ENCODE measurements around the gene PIBF1. TPM values are rescaled to one million over a fixed set of nuclear protein-coding genes. Genes with fewer than 3 reads are reported as not detected.

The PIBF1 gene
- total RNA-seq, 1 experiment from 2014 or later: 12.9 TPM

DNA sequence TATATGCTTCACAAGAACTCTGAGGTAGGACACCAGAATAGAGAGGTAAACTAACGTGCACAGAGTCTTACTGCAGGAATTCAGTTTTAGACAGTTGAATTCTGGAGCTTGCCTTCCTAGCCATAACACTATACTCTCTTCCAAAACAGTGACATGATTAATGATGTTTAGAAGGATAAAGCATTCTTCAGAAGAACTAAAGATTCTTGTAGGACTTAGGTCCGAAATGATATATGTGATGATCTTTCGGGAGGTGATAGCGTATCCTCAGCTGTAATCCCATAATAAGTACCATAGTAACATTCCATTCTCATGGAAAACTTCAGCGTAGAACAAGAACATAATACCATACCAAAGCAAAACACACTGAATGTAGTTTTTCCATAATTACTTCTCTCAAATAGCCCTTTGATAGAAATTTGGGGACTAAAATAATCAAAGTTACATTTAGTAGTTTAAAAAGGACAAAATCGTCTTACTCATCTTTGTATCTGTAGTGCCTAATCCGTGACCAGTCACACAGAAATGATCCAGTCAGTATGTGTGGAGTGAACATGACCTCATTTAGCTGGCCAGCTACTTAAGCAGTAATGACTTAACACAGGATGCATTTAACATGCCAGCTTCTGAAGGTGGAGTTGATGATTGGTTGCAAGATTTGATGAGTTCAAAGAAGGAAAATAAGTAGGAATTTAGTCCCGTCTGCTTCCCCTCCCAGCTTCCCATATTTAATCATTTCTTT lies 38.4 kb downstream of the PIBF1 start:
- H3K4me3 Mint-ChIP-seq: no peak overlapping the region
- H3K27me3 Mint-ChIP-seq (ENCODE audit: low read depth): no peaks in the 10 kb centered on the region
- DNase-seq (ENCODE audit: low spot score) (no peak), ATAC-seq (no peak; the same call in 1 of the 2 replicates)
- CTCF ChIA-PET: interaction anchor here (0.6 kb wide), 1 partner anchor 320 kb away, joined by 3 read pairs; no protein-coding TSS in a partner anchor
- POLR2A ChIA-PET: no interaction called here
- peaks cover 6% of the 10 kb centered on the region for H3K36me3 Mint-ChIP-seq
- peak overlapping the region; percentile 55; the same call in 1 of the 2 replicates for H3K27ac Mint-ChIP-seq
- peaks cover 10% of the 10 kb centered on the region for H3K4me1 Mint-ChIP-seq
- peaks cover 3% of the 10 kb centered on the region for H3K9me3 Mint-ChIP-seq
- TF ChIP-seq, protein P1, sequence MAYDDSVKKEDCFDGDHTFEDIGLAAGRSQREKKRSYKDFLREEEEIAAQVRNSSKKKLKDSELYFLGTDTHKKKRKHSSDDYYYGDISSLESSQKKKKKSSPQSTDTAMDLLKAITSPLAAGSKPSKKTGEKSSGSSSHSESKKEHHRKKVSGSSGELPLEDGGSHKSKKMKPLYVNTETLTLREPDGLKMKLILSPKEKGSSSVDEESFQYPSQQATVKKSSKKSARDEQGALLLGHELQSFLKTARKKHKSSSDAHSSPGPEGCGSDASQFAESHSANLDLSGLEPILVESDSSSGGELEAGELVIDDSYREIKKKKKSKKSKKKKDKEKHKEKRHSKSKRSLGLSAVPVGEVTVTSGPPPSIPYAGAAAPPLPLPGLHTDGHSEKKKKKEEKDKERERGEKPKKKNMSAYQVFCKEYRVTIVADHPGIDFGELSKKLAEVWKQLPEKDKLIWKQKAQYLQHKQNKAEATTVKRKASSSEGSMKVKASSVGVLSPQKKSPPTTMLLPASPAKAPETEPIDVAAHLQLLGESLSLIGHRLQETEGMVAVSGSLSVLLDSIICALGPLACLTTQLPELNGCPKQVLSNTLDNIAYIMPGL (CRISPR knock-in tag; IDR thresholded peaks at IDR 0.05): no peak
- TF ChIP-seq, protein P2, sequence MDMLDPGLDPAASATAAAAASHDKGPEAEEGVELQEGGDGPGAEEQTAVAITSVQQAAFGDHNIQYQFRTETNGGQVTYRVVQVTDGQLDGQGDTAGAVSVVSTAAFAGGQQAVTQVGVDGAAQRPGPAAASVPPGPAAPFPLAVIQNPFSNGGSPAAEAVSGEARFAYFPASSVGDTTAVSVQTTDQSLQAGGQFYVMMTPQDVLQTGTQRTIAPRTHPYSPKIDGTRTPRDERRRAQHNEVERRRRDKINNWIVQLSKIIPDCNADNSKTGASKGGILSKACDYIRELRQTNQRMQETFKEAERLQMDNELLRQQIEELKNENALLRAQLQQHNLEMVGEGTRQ (CRISPR knock-in tag; IDR thresholded peaks at IDR 0.05): no peak
- no peak for TF ChIP-seq CREM (CRISPR knock-in tag; IDR thresholded peaks at IDR 0.05)
- TF ChIP-seq NFYB (CRISPR knock-in tag; conservative IDR thresholded peaks at IDR 0.05; ENCODE audit: low read depth): no peak

DNA sequence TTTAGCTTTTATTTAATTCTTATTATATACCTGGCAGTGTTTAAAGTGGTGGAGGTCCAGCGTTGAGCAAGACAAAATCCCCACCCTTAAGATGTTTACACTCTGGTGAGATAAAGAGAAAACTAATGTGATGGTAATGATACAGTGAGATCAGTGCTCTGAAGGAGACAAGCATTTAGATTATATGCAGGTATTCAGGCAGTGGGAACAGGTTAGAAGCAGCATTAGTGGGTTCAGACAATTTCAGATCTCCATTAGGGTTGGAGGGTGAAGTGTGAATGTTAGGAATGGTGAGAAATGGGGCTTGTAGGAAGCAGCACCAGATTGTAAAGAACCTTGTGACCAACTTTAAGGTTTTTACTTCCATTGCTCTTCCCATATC lies 39.0 kb downstream of the PIBF1 start:
- H3K9me3 Mint-ChIP-seq: peaks cover 3% of the 10 kb centered on the region
- H3K27ac Mint-ChIP-seq: peak overlapping the region; percentile 70; the same call in 1 of the 2 replicates
- H3K4me1 Mint-ChIP-seq: peaks cover 10% of the 10 kb centered on the region
- H3K27me3 Mint-ChIP-seq (ENCODE audit: low read depth): no peaks in the 10 kb centered on the region
- no peak overlapping the region for H3K4me3 Mint-ChIP-seq
- ChIA-PET CTCF (no interaction called here), POLR2A (no interaction called here)
- peaks cover 6% of the 10 kb centered on the region for H3K36me3 Mint-ChIP-seq
- ATAC-seq: peak; percentile 76
- DNase-seq (ENCODE audit: low spot score): no peak
- TF ChIP-seq, protein P3, sequence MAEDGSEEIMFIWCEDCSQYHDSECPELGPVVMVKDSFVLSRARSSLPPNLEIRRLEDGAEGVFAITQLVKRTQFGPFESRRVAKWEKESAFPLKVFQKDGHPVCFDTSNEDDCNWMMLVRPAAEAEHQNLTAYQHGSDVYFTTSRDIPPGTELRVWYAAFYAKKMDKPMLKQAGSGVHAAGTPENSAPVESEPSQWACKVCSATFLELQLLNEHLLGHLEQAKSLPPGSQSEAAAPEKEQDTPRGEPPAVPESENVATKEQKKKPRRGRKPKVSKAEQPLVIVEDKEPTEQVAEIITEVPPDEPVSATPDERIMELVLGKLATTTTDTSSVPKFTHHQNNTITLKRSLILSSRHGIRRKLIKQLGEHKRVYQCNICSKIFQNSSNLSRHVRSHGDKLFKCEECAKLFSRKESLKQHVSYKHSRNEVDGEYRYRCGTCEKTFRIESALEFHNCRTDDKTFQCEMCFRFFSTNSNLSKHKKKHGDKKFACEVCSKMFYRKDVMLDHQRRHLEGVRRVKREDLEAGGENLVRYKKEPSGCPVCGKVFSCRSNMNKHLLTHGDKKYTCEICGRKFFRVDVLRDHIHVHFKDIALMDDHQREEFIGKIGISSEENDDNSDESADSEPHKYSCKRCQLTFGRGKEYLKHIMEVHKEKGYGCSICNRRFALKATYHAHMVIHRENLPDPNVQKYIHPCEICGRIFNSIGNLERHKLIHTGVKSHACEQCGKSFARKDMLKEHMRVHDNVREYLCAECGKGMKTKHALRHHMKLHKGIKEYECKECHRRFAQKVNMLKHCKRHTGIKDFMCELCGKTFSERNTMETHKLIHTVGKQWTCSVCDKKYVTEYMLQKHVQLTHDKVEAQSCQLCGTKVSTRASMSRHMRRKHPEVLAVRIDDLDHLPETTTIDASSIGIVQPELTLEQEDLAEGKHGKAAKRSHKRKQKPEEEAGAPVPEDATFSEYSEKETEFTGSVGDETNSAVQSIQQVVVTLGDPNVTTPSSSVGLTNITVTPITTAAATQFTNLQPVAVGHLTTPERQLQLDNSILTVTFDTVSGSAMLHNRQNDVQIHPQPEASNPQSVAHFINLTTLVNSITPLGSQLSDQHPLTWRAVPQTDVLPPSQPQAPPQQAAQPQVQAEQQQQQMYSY (CRISPR knock-in tag; IDR thresholded peaks at IDR 0.05): no peak
- TF ChIP-seq, protein P4, sequence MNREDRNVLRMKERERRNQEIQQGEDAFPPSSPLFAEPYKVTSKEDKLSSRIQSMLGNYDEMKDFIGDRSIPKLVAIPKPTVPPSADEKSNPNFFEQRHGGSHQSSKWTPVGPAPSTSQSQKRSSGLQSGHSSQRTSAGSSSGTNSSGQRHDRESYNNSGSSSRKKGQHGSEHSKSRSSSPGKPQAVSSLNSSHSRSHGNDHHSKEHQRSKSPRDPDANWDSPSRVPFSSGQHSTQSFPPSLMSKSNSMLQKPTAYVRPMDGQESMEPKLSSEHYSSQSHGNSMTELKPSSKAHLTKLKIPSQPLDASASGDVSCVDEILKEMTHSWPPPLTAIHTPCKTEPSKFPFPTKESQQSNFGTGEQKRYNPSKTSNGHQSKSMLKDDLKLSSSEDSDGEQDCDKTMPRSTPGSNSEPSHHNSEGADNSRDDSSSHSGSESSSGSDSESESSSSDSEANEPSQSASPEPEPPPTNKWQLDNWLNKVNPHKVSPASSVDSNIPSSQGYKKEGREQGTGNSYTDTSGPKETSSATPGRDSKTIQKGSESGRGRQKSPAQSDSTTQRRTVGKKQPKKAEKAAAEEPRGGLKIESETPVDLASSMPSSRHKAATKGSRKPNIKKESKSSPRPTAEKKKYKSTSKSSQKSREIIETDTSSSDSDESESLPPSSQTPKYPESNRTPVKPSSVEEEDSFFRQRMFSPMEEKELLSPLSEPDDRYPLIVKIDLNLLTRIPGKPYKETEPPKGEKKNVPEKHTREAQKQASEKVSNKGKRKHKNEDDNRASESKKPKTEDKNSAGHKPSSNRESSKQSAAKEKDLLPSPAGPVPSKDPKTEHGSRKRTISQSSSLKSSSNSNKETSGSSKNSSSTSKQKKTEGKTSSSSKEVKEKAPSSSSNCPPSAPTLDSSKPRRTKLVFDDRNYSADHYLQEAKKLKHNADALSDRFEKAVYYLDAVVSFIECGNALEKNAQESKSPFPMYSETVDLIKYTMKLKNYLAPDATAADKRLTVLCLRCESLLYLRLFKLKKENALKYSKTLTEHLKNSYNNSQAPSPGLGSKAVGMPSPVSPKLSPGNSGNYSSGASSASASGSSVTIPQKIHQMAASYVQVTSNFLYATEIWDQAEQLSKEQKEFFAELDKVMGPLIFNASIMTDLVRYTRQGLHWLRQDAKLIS (CRISPR knock-in tag; IDR thresholded peaks at IDR 0.05; ENCODE audit: borderline replicate concordance): no peak
- no peak for TF ChIP-seq CBFB (CRISPR knock-in tag; IDR thresholded peaks at IDR 0.05; ENCODE audit: low read depth)
- no peak for TF ChIP-seq ZNF317 (CRISPR knock-in tag; IDR thresholded peaks at IDR 0.05; ENCODE audit: borderline replicate concordance, low read depth)
- no peak for TF ChIP-seq HMGA2 (CRISPR knock-in tag; IDR thresholded peaks at IDR 0.05)
- no peak for TF ChIP-seq ZNF671 (CRISPR knock-in tag; IDR thresholded peaks at IDR 0.05)
- TF ChIP-seq ATF1 (CRISPR knock-in tag; IDR thresholded peaks at IDR 0.05): no peak
- TF ChIP-seq, protein P5, sequence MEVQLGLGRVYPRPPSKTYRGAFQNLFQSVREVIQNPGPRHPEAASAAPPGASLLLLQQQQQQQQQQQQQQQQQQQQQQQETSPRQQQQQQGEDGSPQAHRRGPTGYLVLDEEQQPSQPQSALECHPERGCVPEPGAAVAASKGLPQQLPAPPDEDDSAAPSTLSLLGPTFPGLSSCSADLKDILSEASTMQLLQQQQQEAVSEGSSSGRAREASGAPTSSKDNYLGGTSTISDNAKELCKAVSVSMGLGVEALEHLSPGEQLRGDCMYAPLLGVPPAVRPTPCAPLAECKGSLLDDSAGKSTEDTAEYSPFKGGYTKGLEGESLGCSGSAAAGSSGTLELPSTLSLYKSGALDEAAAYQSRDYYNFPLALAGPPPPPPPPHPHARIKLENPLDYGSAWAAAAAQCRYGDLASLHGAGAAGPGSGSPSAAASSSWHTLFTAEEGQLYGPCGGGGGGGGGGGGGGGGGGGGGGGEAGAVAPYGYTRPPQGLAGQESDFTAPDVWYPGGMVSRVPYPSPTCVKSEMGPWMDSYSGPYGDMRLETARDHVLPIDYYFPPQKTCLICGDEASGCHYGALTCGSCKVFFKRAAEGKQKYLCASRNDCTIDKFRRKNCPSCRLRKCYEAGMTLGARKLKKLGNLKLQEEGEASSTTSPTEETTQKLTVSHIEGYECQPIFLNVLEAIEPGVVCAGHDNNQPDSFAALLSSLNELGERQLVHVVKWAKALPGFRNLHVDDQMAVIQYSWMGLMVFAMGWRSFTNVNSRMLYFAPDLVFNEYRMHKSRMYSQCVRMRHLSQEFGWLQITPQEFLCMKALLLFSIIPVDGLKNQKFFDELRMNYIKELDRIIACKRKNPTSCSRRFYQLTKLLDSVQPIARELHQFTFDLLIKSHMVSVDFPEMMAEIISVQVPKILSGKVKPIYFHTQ (CRISPR knock-in tag; IDR thresholded peaks at IDR 0.05): no peak
- TF ChIP-seq TCF7 (CRISPR knock-in tag; IDR thresholded peaks at IDR 0.05; ENCODE audit: low read depth): no peak
- TF ChIP-seq ETV6 (CRISPR knock-in tag; IDR thresholded peaks at IDR 0.05): no peak
- no peak for TF ChIP-seq TP53 (CRISPR knock-in tag; IDR thresholded peaks at IDR 0.05)
- no peak for TF ChIP-seq ZBTB21 (CRISPR knock-in tag; IDR thresholded peaks at IDR 0.05; ENCODE audit: borderline replicate concordance)
- TF ChIP-seq, protein P6, sequence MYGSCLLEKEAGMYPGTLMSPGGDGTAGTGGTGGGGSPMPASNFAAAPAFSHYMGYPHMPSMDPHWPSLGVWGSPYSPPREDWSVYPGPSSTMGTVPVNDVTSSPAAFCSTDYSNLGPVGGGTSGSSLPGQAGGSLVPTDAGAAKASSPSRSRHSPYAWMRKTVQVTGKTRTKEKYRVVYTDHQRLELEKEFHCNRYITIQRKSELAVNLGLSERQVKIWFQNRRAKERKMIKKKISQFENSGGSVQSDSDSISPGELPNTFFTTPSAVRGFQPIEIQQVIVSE (CRISPR knock-in tag; IDR thresholded peaks at IDR 0.05; ENCODE audit: borderline replicate concordance): no peak
- TF ChIP-seq ZNF121 (CRISPR knock-in tag; IDR thresholded peaks at IDR 0.05): no peak
- TF ChIP-seq TEAD4 (CRISPR knock-in tag; IDR thresholded peaks at IDR 0.05): no peak
- no peak for TF ChIP-seq ESRRA (CRISPR knock-in tag; IDR thresholded peaks at IDR 0.05; ENCODE audit: borderline replicate concordance)

Measured in WTC11 (cell line).